ENCODE measurements around the gene MCM3. TPM values are rescaled to one million over a fixed set of nuclear protein-coding genes. Genes with fewer than 3 reads are reported as not detected.

The MCM3 gene
- polyA plus RNA-seq, 1 donor from 2014 or later, result 8.6 TPM

DNA sequence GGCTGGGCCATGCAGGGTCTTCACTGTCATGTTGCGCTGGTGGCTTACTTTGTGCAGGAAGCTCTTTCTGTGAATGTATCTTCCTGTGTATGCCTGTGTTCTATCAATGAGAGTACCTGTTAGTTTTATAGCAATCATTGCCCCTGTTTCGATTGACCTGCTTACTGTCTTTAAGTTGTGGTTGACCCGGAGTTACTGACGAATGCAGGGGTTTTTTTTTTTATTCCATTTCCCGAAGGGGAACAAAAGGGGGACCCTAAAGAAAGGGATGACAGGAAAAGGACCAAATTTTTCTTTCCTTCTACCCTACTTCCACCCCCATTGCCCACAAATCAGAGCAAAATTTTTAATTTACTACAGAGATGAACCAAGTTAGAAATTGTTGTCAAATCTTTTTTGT lies 40.1 kb downstream of the MCM3 start, which contains the start of gene IL17F:
IL17F (minus strand) TSS at position 101 of the 400 bp plus-strand sequence; CDS start at position 30, 71 bp downstream.
- H3K27ac ChIP-seq (ENCODE audit: low read length), result no peak within 1 kb of the TSS
- H3K79me2 ChIP-seq (replicated peaks; ENCODE audit: insufficient read depth, low read length), result no peaks in the 10 kb centered on the region
- no peaks in the 10 kb centered on the region for H3K36me3 ChIP-seq (ENCODE audit: insufficient read depth, low read length)
- no peak for TF ChIP-seq REST (IDR thresholded peaks at IDR 0.05; ENCODE audit: borderline replicate concordance)
- no peak for TF ChIP-seq TAF1 (IDR thresholded peaks at IDR 0.05; ENCODE audit: low read depth)
- no peak for TF ChIP-seq SMC3 (conservative IDR thresholded peaks at IDR 0.05; ENCODE audit: poor library complexity)
- TF ChIP-seq MXI1 (conservative IDR thresholded peaks at IDR 0.05; ENCODE audit: poor library complexity, severe bottlenecking), result no peak
- no peak for TF ChIP-seq EP300 (conservative IDR thresholded peaks at IDR 0.05; ENCODE audit: poor library complexity, severe bottlenecking)
- TF ChIP-seq EZH2 (IDR thresholded peaks at IDR 0.05; ENCODE audit: borderline replicate concordance, insufficient read depth, low read length, poor library complexity, severe bottlenecking), result no peak
- no peak for TF ChIP-seq RAD21 (conservative IDR thresholded peaks at IDR 0.05)
- no peak for TF ChIP-seq POLR2AphosphoS5 (IDR thresholded peaks at IDR 0.05)
- TF ChIP-seq CTCF (IDR thresholded peaks at IDR 0.05; ENCODE audit: poor library complexity, severe bottlenecking), result no peak
- no peak within 1 kb of the TSS for H3K4me2 ChIP-seq (ENCODE audit: low read length)
- no peaks in the 10 kb centered on the region for H3K27me3 ChIP-seq (ENCODE audit: insufficient read depth, low read depth, low read length)
- no peaks in the 10 kb centered on the region for H3K9me2 ChIP-seq (ENCODE audit: insufficient read depth, low read length)
- no peaks in the 10 kb centered on the region for H4K20me1 ChIP-seq (ENCODE audit: insufficient read depth)
- no peak within 1 kb of the TSS for H2AFZ ChIP-seq (ENCODE audit: low read depth, low read length)
- H3K4me3 ChIP-seq (ENCODE audit: low read length), result no peak within 1 kb of the TSS
- no peaks in the 10 kb centered on the region for H3K9me3 ChIP-seq (ENCODE audit: low read length)
- H3F3A ChIP-seq (ENCODE audit: insufficient read depth, low read length, poor library complexity, severe bottlenecking), result no peaks in the 10 kb centered on the region
- H3K9ac ChIP-seq (ENCODE audit: low read length), result no peak within 1 kb of the TSS

DNA sequence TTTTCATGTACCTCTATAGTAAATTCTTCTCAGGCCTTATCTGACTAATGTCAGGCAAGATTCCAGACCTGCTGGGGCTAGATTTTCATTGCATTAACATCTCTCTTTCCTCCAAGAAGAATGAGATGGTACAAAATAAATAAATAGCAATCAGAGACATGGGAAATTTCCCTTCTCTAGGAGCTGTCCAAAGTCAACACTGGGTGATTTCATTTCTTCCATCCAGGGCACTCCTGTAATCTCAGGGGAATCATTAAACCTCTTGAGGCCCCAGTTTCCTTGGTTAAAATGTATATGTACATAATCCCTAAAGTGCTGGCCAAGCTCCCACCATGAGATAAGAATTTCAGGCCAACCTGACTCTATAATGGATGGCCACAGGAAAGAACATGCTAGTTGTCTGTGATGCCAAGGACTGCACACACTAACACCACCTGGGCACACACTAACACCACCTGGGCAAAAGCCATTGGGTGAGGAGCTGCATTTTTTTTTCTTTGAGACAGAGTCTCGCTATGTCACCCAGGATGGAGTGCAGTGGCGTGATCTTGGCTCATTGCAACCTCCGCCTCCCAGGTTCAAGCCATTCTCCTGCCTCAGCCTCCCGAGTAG lies 41.2 kb downstream of the MCM3 start:
- TF ChIP-seq CTCF (IDR thresholded peaks at IDR 0.05; ENCODE audit: poor library complexity, severe bottlenecking) (no peak), POLR2AphosphoS5 (IDR thresholded peaks at IDR 0.05) (no peak), SMC3 (conservative IDR thresholded peaks at IDR 0.05; ENCODE audit: poor library complexity) (no peak), MXI1 (conservative IDR thresholded peaks at IDR 0.05; ENCODE audit: poor library complexity, severe bottlenecking) (no peak), RAD21 (conservative IDR thresholded peaks at IDR 0.05) (no peak), EP300 (conservative IDR thresholded peaks at IDR 0.05; ENCODE audit: poor library complexity, severe bottlenecking) (no peak), EZH2 (IDR thresholded peaks at IDR 0.05; ENCODE audit: borderline replicate concordance, insufficient read depth, low read length, poor library complexity, severe bottlenecking) (no peak), TAF1 (IDR thresholded peaks at IDR 0.05; ENCODE audit: low read depth) (no peak), REST (IDR thresholded peaks at IDR 0.05; ENCODE audit: borderline replicate concordance) (no peak)
- H3K9me3 ChIP-seq (ENCODE audit: low read length), result no peaks in the 10 kb centered on the region
- no peak overlapping the region for H3K9ac ChIP-seq (ENCODE audit: low read length)
- no peak overlapping the region for H3K4me3 ChIP-seq (ENCODE audit: low read length)
- no peaks in the 10 kb centered on the region for H3K9me2 ChIP-seq (ENCODE audit: insufficient read depth, low read length)
- H2AFZ ChIP-seq (ENCODE audit: low read depth, low read length), result no peak overlapping the region
- no peaks in the 10 kb centered on the region for H3K36me3 ChIP-seq (ENCODE audit: insufficient read depth, low read length)
- no peaks in the 10 kb centered on the region for H4K20me1 ChIP-seq (ENCODE audit: insufficient read depth)
- no peak overlapping the region for H3K4me2 ChIP-seq (ENCODE audit: low read length)
- H3F3A ChIP-seq (ENCODE audit: insufficient read depth, low read length, poor library complexity, severe bottlenecking), result no peaks in the 10 kb centered on the region
- no peaks in the 10 kb centered on the region for H3K79me2 ChIP-seq (replicated peaks; ENCODE audit: insufficient read depth, low read length)
- H3K27me3 ChIP-seq (ENCODE audit: insufficient read depth, low read depth, low read length), result no peaks in the 10 kb centered on the region
- no peak overlapping the region for H3K27ac ChIP-seq (ENCODE audit: low read length)
